NOMO-1 (cell line): ENCODE results near the gene SLC9A3.

Experiments
- DNase-seq, 2 experiments: peaks; one replicate each; lab custom pipeline; 2025; ENCODE audit not compliant: unreplicated experiment in 2 of 2; lab: John Stamatoyannopoulos, UW

The SLC9A3 gene

DNA sequence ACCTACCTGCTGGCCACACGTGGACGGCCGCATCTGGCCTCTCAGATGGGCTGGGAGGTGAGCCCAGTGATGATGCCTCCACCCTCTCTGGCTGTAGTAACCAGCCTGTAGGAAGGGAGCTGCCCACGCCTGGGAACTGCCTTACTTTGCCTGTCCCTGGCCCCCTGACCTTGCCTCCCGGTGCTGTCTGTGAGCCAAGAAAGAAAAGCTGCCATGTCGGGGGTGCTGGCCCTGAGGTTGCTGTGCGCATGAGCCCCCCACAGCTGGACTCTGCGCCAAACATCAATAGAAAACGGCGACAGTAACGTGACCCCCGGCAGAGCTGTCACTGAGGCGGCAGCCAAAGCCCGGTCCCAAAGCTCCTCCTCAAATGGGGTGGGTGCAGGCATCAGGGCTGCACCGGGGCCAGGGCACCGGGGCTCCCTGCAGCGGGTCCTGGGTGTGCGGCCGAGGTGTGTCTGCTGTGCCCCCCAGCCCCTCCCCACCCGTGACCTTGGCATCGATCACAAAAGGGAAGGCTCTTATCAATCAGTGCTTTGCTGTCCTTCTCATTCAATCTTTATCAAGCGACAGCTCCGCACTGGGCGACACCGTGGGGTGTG is 15.3 kb upstream of the SLC9A3 start:
- no peak for DNase-seq

DNA sequence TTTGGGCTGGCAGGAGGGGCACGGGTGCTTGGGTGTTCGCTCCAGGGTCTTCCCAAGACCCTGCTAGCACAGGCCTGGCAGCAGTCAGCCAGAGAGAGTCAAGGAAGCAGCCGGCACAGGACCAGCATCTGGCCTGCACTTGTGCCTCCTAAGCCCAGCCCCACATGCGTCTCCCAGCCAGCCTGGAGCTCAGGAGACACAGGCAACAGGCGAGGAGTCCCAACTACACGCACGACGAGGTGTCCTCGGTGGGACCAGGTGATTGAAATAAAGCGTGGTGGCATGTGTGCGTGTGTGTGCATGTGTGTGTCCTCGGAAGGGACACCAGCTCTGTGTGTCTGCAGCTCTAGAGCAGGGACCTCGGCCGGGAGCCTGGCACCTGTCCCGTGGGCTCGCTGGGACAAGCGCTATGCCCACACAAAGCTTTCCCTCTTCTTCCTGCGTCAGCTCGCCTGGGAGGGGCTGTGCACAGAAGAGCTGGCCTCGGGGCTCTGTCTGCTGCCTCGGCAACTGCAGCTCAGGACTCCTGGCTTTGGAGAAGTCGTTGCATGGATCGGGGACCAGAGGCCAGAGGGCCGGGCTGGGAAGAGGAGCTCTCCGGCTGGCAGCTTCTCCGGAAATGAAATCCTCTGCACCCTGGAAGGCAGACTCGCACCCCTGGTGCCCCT is 14.7 kb upstream of the SLC9A3 start:
- no peak for DNase-seq

- no peak for DNase-seq
These were observed 14.1 kb upstream of the SLC9A3 start for GRCh38 chr5:538271-538771.

- DNase-seq, result no peak
These were observed 13.4 kb upstream of the SLC9A3 start for GRCh38 chr5:537621-538071.

DNA sequence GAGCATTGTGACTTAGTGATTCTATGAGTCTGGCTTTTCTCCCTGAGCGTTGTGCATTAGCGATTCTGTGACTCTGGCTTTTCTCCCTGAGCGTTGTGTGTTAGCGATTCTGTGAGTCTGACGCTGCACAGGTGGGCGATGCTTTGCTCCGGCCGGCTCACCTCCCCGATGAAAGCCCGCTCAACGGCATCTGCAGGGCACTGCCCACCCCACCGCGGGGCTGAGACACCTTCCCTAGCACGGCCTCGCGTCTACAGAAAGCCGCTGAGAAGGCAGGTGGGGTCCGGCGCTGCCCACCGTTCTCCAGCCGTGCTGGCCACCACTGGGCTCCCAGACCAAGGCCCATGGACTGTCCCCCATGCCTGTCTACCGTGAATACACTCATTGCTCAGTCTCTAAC is 12.8 kb upstream of the SLC9A3 start:
- DNase-seq, result no peak

- no peak for DNase-seq
These were observed 11.8 kb upstream of the SLC9A3 start for GRCh38 chr5:535846-536698.

DNA sequence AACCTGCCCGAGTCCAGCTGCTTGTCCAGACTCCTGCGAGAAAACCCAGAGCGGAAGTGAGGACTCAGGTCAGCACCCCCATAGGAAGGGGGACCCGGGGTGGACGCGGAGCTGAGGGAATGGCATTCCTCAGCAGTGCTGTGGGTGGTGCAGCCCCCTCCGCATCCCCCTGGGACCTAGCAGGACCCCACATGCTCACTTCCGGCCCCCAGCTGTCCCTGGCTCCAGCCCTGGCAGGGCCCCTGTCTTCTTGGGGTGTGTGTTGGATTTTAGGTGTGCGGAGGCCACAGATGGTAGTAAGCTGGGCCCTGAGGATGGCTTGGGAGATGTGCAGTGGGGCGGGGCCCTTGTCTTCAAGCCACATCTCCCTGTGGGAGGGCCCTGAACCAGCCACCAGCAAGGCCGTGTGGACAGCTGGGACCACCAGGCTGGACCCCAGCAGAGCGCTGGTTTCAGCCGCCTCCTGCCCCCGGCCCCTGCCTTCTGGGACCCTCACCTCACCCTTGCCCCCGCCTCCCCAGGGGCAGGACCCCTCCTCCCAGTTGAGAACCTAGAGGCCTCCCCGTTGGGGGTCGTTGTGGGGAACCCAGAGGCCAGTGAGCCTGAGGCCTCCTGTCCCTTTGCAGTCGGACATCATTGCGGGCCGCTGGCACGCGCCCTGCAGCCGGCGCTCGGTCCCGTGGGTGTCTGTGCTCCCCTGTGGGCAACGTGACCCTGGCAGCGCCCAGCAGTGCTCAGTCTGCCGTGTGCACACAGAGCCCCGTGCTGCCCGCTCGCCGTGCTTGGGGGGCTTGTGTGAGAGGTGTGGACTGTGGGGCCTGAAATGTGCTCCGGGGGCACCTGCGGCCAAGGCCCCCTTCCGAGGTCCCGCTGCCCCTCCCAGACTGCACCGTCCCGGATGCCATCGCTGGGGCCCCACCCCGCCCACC is 10.8 kb upstream of the SLC9A3 start:
- DNase-seq, result no peak

DNA sequence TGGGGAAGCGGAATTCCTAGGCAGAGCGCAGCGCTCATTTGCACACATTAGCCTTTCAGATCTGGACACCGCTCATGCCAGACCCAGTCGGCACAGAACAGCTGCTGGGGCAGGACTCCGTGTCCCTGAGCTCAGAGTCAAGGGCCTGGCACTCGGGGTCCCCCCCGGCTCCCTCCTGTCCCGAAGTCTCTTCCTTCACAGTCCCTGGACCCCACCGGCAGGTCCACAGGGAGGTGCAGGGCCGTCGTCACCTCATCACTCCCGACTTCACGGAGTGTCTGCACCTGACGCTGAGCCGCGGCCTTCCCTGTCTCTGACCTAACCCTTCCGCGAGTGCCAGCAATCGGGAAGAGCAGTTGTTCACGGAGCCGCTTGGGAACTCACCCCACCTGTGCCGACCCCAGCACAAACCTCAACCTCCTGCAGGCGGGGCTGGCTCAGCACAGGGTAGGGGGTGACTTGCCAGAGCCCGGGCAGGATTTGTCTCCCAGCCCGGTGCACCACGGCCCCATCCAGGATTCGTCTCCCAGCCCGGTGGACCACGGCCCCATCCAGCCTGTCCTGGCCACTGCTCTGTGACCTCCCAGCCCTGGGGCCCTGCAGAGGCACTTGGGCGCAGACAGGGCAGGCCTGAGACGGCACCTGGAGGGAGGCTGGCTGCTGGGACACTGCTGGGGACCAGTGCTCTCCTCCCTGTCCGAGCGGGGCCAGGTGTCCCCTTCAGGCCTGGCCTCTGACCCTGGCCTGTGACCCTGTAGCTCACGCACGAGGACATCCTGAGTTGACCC is 9.9 kb upstream of the SLC9A3 start:
- DNase-seq, result no peak

DNA sequence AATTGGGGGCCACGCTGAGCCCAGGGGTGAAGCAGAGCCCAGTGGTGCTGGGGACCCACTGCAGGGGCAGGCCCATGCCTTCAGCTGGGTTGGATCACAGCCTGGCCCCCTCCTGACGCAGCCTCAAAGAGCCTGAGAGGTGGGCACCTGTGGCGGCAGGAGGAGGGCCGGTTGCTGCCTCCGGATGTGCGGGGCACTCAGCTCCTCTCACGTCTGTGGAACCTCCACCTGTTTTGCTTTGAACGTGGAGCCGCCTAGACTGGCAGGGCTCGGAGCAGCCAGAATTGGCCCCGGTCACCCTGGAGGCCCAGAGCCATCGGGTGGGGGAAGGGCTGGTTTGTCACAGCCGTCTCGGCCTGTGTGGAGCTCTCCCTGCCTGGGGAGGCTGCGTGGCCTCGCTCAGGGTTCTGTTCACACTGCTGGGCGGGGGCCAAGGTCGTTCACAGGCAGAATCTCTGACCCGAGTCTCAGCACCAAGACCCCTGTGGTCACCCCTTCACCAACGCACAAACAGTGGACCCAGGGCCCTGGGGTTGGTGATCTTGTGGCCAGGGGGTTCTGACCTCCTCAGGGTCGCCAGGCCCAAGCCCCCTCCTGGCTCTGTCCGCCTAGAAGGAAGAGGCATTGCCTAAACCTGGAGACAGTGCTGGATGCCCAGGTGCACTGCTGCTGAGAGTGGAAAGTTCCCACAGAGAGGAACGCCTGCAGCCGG is 9.2 kb upstream of the SLC9A3 start:
- DNase-seq, result no peak

GRCh38 chr5:532521-533242 is 8.4 kb upstream of the SLC9A3 start:
- no peak for DNase-seq

- DNase-seq, result no peak
These were observed 7.6 kb upstream of the SLC9A3 start for GRCh38 chr5:531749-532315.

GRCh38 chr5:531101-531748 is 7.0 kb upstream of the SLC9A3 start:
- DNase-seq, result no peak

DNA sequence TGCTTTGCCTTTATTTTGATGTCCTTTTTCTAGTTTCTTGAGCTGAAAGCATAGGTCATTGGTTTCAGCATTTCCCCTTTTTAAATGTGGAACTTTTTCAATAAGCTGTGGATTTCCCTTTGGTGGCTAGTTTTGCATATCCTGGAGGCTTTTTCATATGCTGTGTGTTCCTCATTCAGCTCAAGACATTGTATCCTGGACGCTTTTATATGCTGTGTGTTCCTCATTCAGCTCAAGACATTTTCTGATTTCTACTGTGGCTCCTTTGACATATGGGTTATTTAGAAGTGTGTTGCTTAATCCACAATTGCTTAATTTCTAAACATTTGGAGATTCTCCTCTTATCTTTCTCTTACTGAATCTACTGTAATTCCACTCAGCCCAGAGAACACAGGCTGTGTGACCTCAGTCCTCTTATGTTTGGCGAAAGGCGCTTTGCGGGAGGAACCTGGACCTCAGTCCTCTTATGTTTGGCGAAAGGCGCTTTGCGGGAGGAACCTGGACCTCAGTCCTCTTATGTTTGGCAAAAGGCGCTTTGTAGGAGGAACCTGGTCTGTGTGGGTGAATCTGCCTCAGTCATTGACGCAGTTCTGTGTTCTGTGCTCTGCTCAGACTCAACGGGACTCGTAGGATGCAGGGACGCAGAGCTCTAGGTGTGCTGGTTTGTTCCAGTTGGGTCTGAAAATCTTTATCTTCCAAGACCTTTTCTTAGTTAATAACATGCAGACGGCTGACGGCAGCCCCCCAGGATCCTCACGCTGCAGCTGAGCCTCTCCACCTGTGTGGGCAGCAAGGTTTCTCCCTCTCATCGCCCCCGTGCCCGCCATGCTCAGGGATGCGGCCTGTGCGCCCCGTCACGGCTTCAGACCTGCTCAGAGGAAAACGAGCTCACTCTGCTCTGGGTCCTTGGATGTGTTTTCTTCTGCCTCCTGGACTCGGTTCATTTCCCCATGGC is 6.0 kb upstream of the SLC9A3 start:
- DNase-seq, result peak; percentile 98 to 100

DNA sequence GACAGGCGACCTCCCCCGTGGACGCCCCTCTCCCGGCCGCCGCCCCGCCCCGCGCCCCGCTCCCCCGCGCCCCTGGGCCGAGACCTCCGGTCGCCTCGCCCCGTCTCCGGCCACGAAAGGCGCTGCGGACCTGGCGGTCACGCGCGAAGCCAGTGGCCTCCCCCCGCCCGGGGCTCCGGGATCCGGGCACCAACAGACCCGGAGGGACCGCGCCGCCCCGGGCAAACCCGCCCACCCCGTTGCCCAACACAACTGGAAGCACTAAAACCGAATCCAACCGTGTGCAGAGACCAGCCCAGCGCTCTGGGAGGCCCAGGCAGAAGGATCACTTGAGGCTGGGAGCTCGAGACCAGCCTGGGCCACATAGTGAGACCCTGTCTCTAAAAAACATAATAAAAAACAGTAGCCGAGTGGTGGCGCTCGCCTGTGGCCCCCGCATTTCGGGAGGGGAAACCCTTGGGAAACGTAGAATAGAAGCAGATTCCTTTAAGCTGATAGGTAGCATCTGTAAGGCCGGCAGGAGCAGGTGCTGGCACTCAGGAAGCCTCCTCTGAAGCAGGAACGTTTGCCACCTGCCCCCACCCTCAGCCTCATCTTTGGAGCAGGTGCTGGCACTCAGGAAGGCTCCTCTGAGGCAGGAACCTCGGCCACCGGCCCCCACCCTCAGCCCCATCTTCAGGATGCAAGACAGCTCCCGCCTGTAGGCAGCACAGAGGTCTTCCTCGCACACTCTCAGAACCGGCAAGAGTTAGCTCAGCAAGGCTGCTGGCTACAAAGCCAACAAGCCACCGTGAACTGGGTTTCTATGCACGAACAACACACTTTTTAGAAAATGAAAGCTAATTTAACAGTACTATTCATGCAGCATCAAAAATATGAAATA is 4.6 kb upstream of the SLC9A3 start:
- DNase-seq, result peak; percentile 44 to 62
